Ishikawa (cell line): ENCODE data around the gene SLC49A4.

Experiments
- CEBPB ChIP-seq: IDR thresholded peaks from 2 replicates; pipeline ENCODE4 v1.6.1; 2012
- CREB1 ChIP-seq: IDR thresholded peaks from 2 replicates; pipeline ENCODE4 v1.6.1; 2012; ENCODE audit warnings: low read depth
- EGR1 ChIP-seq: IDR thresholded peaks from 2 replicates; pipeline ENCODE4 v1.6.1; 2012
- EP300 ChIP-seq: IDR thresholded peaks from 2 replicates; pipeline ENCODE4 v1.6.1; 2012; ENCODE audit warnings: borderline replicate concordance
- FOXM1 ChIP-seq: IDR thresholded peaks from 2 replicates; pipeline ENCODE4 v1.6.1; 2012; ENCODE audit warnings: low read depth, borderline replicate concordance
- MAX ChIP-seq: IDR thresholded peaks from 2 replicates; pipeline ENCODE4 v1.6.1; 2012
- NFIC ChIP-seq: IDR thresholded peaks from 2 replicates; pipeline ENCODE4 v1.6.1; 2012
- RAD21 ChIP-seq: IDR thresholded peaks from 2 replicates; pipeline ENCODE4 v1.6.1; 2012; ENCODE audit warnings: low read depth
- REST ChIP-seq: IDR thresholded peaks from 2 replicates; pipeline ENCODE4 v1.6.1; 2012; ENCODE audit warnings: low read depth, mild to moderate bottlenecking
- TAF1 ChIP-seq: IDR thresholded peaks from 2 replicates; pipeline ENCODE4 v1.6.1; 2012; ENCODE audit warnings: low read depth, mild to moderate bottlenecking
- TCF12 ChIP-seq: IDR thresholded peaks from 2 replicates; pipeline ENCODE4 v1.6.1; 2012; ENCODE audit warnings: low read depth
- USF1 ChIP-seq: IDR thresholded peaks from 2 replicates; pipeline ENCODE4 v1.6.1; 2012
- YY1 ChIP-seq: IDR thresholded peaks from 2 replicates; pipeline ENCODE4 v1.6.1; 2012; ENCODE audit warnings: low read depth
- ZBTB7A ChIP-seq: IDR thresholded peaks from 2 replicates; pipeline ENCODE4 v1.6.1; 2012; ENCODE audit warnings: low read depth

- TF ChIP-seq REST (no peak), CEBPB (no peak), RAD21 (no peak), MAX (no peak), YY1 (no peak), TAF1 (no peak), USF1 (no peak), EP300 (no peak), CREB1 (no peak), TCF12 (no peak), ZBTB7A (no peak), FOXM1 (no peak), NFIC (no peak), EGR1 (no peak)
These were observed 95.3 kb downstream of the SLC49A4 start for GRCh38 chr3:122890077-122890719.
